Muscle of leg (tissue), 11 donors: ENCODE measurements around the gene ZNF697. TPM values are rescaled to one million over a fixed set of nuclear protein-coding genes. Genes with fewer than 3 reads are reported as not detected.

ENCODE experiments used
- DNase-seq: peaks from one replicate; pipeline ENCODE4 v3.0.0; 2013
- H3K27ac ChIP-seq: one replicate; pipeline ENCODE4 v1.5.1; 2013; ENCODE audit warnings: mild to moderate bottlenecking, low read length, control low read depth
- H3K27me3 ChIP-seq: one replicate; pipeline ENCODE4 v1.6.1; 2013; ENCODE audit warnings: low read length; ENCODE audit not compliant: control insufficient read depth, insufficient read depth
- H3K36me3 ChIP-seq: one replicate; pipeline ENCODE4 v1.6.1; 2013; ENCODE audit warnings: low read length; ENCODE audit not compliant: control insufficient read depth, insufficient read depth
- H3K4me1 ChIP-seq: one replicate; pipeline ENCODE4 v1.6.1; 2013; ENCODE audit warnings: low read length; ENCODE audit not compliant: control insufficient read depth, insufficient read depth
- H3K4me3 ChIP-seq: one replicate; pipeline ENCODE4 v1.5.1; 2013; ENCODE audit warnings: low read length, control low read depth
- H3K9me3 ChIP-seq: replicated peaks from 2 replicates; pipeline ENCODE4 v1.6.1; 2013; ENCODE audit warnings: low read depth, low read length; ENCODE audit not compliant: control insufficient read depth
- WGBS: methylation state at CpG from one replicate; pipeline ENCODE4 v1.1.5; 2013; ENCODE audit warnings: missing lambda C conversion rate; ENCODE audit not compliant: insufficient coverage; 5-methylcytosine and 5-hydroxymethylcytosine counted together
- polyA plus RNA-seq, 8 donors: library from polyadenylated mRNA; unstranded; fragments of 120-200 nt; gene quantifications; one replicate each; pipeline versions ENCODE4 v1.2.1 to v1.2.3, GENCODE V29; 2013; ENCODE audit warnings: inconsistent platforms in 1 of 8, low replicate concordance in 1 of 8; ENCODE audit not compliant: insufficient read length in 8 of 8, insufficient read depth in 1 of 8
- total RNA-seq: library from RNA; stranded (reverse); fragments of 120-200 nt; gene quantifications from one replicate; pipeline ENCODE4 v1.2.4, GENCODE V29; 2013

The ZNF697 gene
- total and polyA plus RNA-seq, 9 donors = 8.0 to 11.6 (median 9.8) TPM

- Histone ChIP-seq H3K27ac (no peak overlapping the region), H3K27me3 (peaks cover 2% of the 10 kb centered on the region), H3K4me1 (peaks cover 10% of the 10 kb centered on the region), H3K4me3 (no peak overlapping the region), H3K36me3 (no peaks in the 10 kb centered on the region), H3K9me3 (no peaks in the 10 kb centered on the region)
- WGBS = no CpG with 5 or more reads among the region's 2 CpGs
- no peak for DNase-seq
Measured at GRCh38 chr1:119651133-119651532, 3.1 kb upstream of the ZNF697 start.

DNA sequence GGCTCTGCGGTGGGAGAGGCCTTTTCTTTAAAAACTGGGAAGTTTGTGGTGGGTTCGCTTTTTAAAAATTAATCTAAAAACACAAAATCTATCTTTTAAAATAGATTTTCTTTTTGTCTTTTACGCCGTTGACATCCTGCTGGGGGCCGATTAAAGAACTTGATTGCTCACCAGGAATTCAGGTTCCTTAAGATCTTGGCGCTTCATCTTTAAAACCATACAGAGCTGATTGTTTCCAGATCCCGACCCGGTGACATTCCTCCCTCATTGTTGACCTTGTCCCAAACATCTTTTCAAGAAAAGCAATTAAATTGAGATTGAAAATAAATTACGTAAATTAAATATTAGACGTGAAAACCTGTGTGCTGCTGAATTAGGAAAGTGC, 546 bp upstream of the ZNF697 start:
- Histone ChIP-seq H3K36me3 (peaks cover 3% of the 10 kb centered on the region), H3K9me3 (no peaks in the 10 kb centered on the region), H3K27ac (peak overlapping the region; percentile 91), H3K4me1 (peaks cover 10% of the 10 kb centered on the region), H3K4me3 (peak overlapping the region; percentile 94), H3K27me3 (no peaks in the 10 kb centered on the region)
- DNase-seq = no peak
- 0% methylated on average over 3 of the region's 10 CpGs for WGBS

GRCh38 chr1:119647228-119647733, 785 bp downstream of the ZNF697 start:
- WGBS = 1% methylated on average over 9 of the region's 18 CpGs
- Histone ChIP-seq H3K27ac (peak overlapping the region; percentile 84), H3K27me3 (no peaks in the 10 kb centered on the region), H3K4me3 (peak overlapping the region; percentile 94), H3K4me1 (peaks cover 10% of the 10 kb centered on the region), H3K9me3 (no peaks in the 10 kb centered on the region), H3K36me3 (peaks cover 3% of the 10 kb centered on the region)
- peak; percentile 13 for DNase-seq

DNA sequence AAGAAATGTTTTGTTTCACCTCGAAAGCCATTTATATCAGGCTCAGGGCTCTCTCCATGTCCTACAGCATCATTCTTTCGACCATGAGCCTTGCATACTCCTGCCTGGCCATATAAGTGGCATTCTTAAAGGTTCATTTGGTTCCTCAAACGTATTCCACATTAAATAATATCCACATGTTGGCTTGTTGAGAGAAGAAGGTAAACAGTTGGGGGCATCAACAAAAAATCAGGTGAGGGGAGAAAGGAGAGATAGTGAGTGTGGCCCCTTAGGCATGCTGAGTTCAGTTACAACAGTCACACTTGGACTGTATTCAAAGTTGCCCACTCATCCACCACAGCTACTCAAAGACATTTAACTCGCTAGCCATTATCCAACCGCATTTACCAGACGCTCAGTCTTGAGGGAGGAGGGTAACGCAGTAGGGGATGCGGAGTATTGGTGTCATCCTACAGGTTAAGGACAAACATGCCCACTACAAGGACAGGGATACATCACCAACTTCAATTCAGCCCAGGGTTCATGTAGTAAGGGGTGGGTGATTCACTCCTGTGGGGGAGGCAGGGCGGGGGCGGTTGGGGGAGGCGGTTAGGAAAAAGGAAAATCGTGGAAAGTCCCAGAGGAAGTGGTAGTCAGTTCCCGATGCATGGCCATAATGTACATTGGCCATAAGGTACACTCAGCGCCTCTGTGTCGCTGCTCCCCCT, 1.4 kb downstream of the ZNF697 start:
- 20% methylated on average over 4 of the region's 15 CpGs for whole genome bisulfite sequencing
- H3K27ac ChIP-seq = peak overlapping the region; percentile 84

DNA sequence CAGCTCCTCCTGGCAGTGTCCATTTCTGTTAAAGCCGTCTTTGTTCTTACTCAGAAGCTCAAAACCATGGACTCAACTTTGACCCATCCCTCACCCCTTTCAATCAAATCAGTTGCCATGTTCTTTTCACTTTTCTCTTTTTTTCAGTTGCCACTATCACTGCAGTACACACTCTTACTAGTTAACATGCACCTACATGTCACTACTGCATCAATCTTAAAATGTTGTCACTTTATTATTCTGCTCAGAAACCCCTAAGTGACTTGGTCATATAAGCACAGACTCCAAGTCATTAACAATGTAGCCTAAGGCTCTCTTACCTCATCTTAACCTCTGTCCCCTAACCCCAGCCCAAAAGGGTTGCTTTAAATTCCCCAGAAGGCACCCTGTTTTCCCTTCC, 9.0 kb downstream of the ZNF697 start:
- no peak overlapping the region for H3K4me3 ChIP-seq
- no peak overlapping the region for H3K27ac ChIP-seq
- no peak for DNase-seq
- 83% methylated on average over 1 of the region's 1 CpG for WGBS
- H3K27me3 ChIP-seq = no peaks in the 10 kb centered on the region
- H3K4me1 ChIP-seq = peaks cover 1% of the 10 kb centered on the region
- peaks cover under 1% of the 10 kb centered on the region for H3K36me3 ChIP-seq
- H3K9me3 ChIP-seq = no peaks in the 10 kb centered on the region

More for the DNA sequence above, 1.4 kb downstream of the ZNF697 start:
- Histone ChIP-seq H3K4me1 (peaks cover 10% of the 10 kb centered on the region), H3K4me3 (peak overlapping the region; percentile 94), H3K27me3 (no peaks in the 10 kb centered on the region), H3K9me3 (no peaks in the 10 kb centered on the region), H3K36me3 (peaks cover 3% of the 10 kb centered on the region)
- no peak for DNase-seq

- no peaks in the 10 kb centered on the region for H3K36me3 ChIP-seq
- H3K9me3 ChIP-seq = no peaks in the 10 kb centered on the region
- WGBS = no CpG with 5 or more reads among the region's 1 CpG
- no peak overlapping the region for H3K27ac ChIP-seq
- peaks cover 6% of the 10 kb centered on the region for H3K4me1 ChIP-seq
- H3K27me3 ChIP-seq = no peaks in the 10 kb centered on the region
- no peak for DNase-seq
- no peak overlapping the region for H3K4me3 ChIP-seq
Measured at GRCh38 chr1:119637710-119638109, 10.4 kb downstream of the ZNF697 start.

GRCh38 chr1:119636491-119637089, 11.5 kb downstream of the ZNF697 start:
- peaks cover 18% of the 10 kb centered on the region for H3K4me1 ChIP-seq
- no peaks in the 10 kb centered on the region for H3K27me3 ChIP-seq
- no peaks in the 10 kb centered on the region for H3K9me3 ChIP-seq
- H3K36me3 ChIP-seq = no peaks in the 10 kb centered on the region
- no peak overlapping the region for H3K27ac ChIP-seq
- H3K4me3 ChIP-seq = no peak overlapping the region
- WGBS = 100% methylated on average over 2 of the region's 4 CpGs
- DNase-seq = no peak

DNA sequence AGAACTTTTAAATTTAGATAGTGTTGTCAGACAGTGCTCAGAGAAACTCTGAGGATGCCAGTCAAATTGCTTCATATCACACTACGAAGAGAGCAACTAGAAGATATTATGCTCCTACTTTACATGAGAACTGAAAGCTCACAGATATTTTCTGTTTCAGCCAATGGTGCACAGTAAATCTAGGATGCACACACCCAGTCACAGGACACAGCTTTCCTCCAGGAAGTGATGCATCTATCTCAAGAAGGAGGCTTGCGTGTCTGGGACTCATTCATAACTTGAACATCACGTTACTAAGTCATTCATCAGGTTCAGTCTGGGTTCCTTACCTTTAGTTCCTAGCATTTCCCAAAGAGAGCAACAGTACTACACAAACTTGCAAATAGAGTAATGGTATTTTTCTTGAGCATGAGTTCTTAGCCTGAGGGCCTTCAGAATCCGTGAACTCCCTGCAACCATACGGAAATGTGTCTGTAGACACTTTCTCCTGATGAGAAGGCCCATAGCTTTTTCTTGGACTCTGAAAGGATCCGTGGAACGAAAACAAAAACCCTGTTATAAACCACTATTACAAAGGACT, 12.2 kb downstream of the ZNF697 start:
- 82% methylated on average over 3 of the region's 7 CpGs for WGBS

DNA sequence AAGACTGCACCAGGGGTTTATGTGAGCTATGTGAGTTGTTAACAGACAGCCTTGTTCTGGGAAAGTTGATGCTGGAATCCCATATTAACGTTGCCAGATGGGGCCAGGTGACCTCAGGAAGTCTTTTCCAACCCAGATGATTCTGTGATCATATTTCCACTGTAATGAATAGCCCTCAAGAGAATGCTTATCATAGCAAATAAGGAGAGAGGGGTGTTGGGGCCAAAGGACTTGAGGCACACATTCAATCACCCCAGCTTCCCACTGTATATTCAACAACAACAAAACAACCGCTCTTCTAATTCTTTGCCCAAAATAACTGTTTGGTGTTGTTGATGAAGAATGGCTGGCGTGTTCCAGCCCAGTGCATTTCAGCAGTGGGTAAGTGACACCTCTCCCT, 14.1 kb downstream of the ZNF697 start:
- no peak for DNase-seq
- H3K4me1 ChIP-seq = peaks cover 31% of the 10 kb centered on the region
- H3K27ac ChIP-seq = no peak overlapping the region
- H3K27me3 ChIP-seq = no peaks in the 10 kb centered on the region
- no peak overlapping the region for H3K4me3 ChIP-seq
- no peaks in the 10 kb centered on the region for H3K9me3 ChIP-seq
- WGBS = no CpG with 5 or more reads among the region's 3 CpGs
- H3K36me3 ChIP-seq = no peaks in the 10 kb centered on the region

More for the DNA sequence above, 12.2 kb downstream of the ZNF697 start:
- no peaks in the 10 kb centered on the region for H3K9me3 ChIP-seq
- no peak overlapping the region for H3K27ac ChIP-seq
- H3K4me3 ChIP-seq = no peak overlapping the region
- no peaks in the 10 kb centered on the region for H3K36me3 ChIP-seq
- H3K27me3 ChIP-seq = no peaks in the 10 kb centered on the region
- no peak for DNase-seq
- H3K4me1 ChIP-seq = peaks cover 23% of the 10 kb centered on the region

DNA sequence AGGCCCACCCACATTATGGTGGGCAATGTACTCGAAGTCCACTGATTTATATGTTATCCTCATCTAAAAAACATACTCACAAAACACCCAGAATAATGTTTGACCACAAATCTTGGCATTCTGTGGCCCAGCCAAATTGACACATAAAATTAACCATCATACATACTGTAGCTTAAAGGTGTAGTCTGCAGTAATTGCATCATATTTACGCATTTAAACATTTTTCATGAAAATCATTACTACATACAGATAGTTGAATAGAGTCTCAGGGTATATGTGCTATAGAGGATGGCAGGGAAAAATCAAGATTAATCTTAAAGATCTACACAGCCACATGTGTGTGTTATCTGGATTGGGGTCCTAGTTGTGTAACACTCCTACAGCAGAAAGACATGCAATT, 14.5 kb downstream of the ZNF697 start:
- Histone ChIP-seq H3K4me1 (peaks cover 31% of the 10 kb centered on the region), H3K27ac (no peak overlapping the region), H3K36me3 (no peaks in the 10 kb centered on the region), H3K9me3 (no peaks in the 10 kb centered on the region), H3K4me3 (no peak overlapping the region), H3K27me3 (no peaks in the 10 kb centered on the region)
- no peak for DNase-seq
- no CpG with 5 or more reads among the region's 2 CpGs for whole genome bisulfite sequencing
